K562 (cell line): ENCODE data around the gene VEGFB. TPM values are rescaled to one million over a fixed set of nuclear protein-coding genes. Genes with fewer than 3 reads are reported as not detected.

Experiments used
- ATF4 ChIP-seq: fragments of 450-650 bp; formaldehyde crosslinking; IDR thresholded peaks from 2 replicates; pipeline ENCODE4 v1.4.0; 2022; ENCODE audit warnings: mild to moderate bottlenecking, moderate library complexity
- BDP1 ChIP-seq: IDR thresholded peaks from 3 replicates; pipeline ENCODE4 v1.6.1; 2011; ENCODE audit not compliant: insufficient read length, insufficient read depth
- BRF1 ChIP-seq: IDR thresholded peaks from 3 replicates; pipeline ENCODE4 v1.6.1; 2011; ENCODE audit warnings: borderline replicate concordance, mild to moderate bottlenecking; ENCODE audit not compliant: insufficient read length; ENCODE audit errors: extremely low read depth
- CREB5 ChIP-seq: fragments of 250-450 bp; sonication (Bioruptor Pico); IDR thresholded peaks from 2 replicates; pipeline ENCODE4 v1.5.0; 2020; ENCODE audit warnings: mild to moderate bottlenecking
- FOXJ2 ChIP-seq: fragments of 200-800 bp; sonication (Bioruptor generic); IDR thresholded peaks from 2 replicates; pipeline ENCODE4 v1.6.1; 2016; ENCODE audit warnings: missing genetic modification characterization, missing compliant biosample characterization
- GATA2 ChIP-seq: sonication (generic); formaldehyde crosslinking; IDR thresholded peaks from 2 replicates; pipeline ENCODE4 v1.4.0; 2020; ENCODE audit warnings: mild to moderate bottlenecking, missing genetic modification reagents
- MAZ ChIP-seq, 2 experiments: fragments of 450-650 bp in 1 of 2; sonication (generic) in 1 of 2; formaldehyde crosslinking; IDR thresholded peaks in 1 of 2; conservative IDR thresholded peaks in 1 of 2; 2 replicates each; pipeline versions ENCODE4 v1.4.0 to v1.5.0; 2020; ENCODE audit warnings: mild to moderate bottlenecking in 1 of 2, missing genetic modification reagents in 1 of 2
- NEUROD1 ChIP-seq: fragments of 150-350 bp; IDR thresholded peaks from 2 replicates; pipeline ENCODE4 v1.6.1; 2014; ENCODE audit warnings: borderline replicate concordance, low read length, low read depth; ENCODE audit not compliant: partially characterized antibody
- NR2F6 ChIP-seq: fragments of 450-650 bp; formaldehyde crosslinking; IDR thresholded peaks from 2 replicates; pipeline ENCODE4 v1.4.0; 2020; ENCODE audit warnings: mild to moderate bottlenecking
- PML ChIP-seq: IDR thresholded peaks from 2 replicates; pipeline ENCODE4 v1.6.1; 2012; ENCODE audit warnings: low read length, inconsistent platforms
- PTRF ChIP-seq: fragments of 450-650 bp; IDR thresholded peaks from 2 replicates; pipeline ENCODE4 v1.6.1; 2016; ENCODE audit warnings: mild to moderate bottlenecking, missing genetic modification characterization, missing compliant biosample characterization
- SMARCE1 ChIP-seq: fragments of 450-650 bp; IDR thresholded peaks from 2 replicates; pipeline ENCODE4 v1.7.1; 2016; ENCODE audit warnings: mild to moderate bottlenecking
- STAT5B ChIP-seq: fragments of 250-450 bp; sonication (Bioruptor Pico); IDR thresholded peaks from 2 replicates; pipeline ENCODE4 v1.8.0; 2021; ENCODE audit warnings: mild to moderate bottlenecking, inconsistent platforms
- ZNF143 ChIP-seq: sonication (generic); formaldehyde crosslinking; IDR thresholded peaks from 2 replicates; pipeline ENCODE4 v1.9.0; 2022; ENCODE audit warnings: mild to moderate bottlenecking, missing genetic modification reagents
- ZNF174 ChIP-seq: fragments of 250-450 bp; sonication (Bioruptor Pico); IDR thresholded peaks from 2 replicates; pipeline ENCODE4 v1.4.0; 2020; ENCODE audit warnings: mild to moderate bottlenecking
- ZNF217 ChIP-seq: sonication (generic); formaldehyde crosslinking; IDR thresholded peaks from 2 replicates; pipeline ENCODE4 v1.8.0; 2022; ENCODE audit warnings: mild to moderate bottlenecking, missing genetic modification reagents
- polyA plus RNA-seq, 8 experiments: library from polyadenylated mRNA; depleted of rRNA in 4 of 8; stranded (reverse) in 5 of 8; unstranded in 3 of 8; fragments of >200 nt; fragmentation: Nextera tagmentation in 2 of 8; fragmentation: Illumina TruSeq in 1 of 8; extraction: Ambion mirVana in 2 of 8; extraction: Trizol in 1 of 8; gene quantifications; 2 replicates each; pipeline versions ENCODE4 v1.2.1 to v1.2.3, GENCODE V29; 2011 to 2014; ENCODE audit warnings: inconsistent platforms in 1 of 8, missing spikeins in 1 of 8
- total RNA-seq, 7 experiments: library from RNA; depleted of rRNA in 6 of 7; stranded (reverse); fragments of >200 nt in 6 of 7; fragmentation: Illumina TruSeq in 2 of 7; extraction: Trizol in 2 of 7; gene quantifications; 2 replicates each; pipeline versions ENCODE4 v1.2.1 to v1.2.3, GENCODE V29; 2011 to 2021; ENCODE audit warnings: low replicate concordance in 1 of 7
- TF ChIP-seq, protein P1 (sequence below): sonication (generic); formaldehyde crosslinking; IDR thresholded peaks from 2 replicates; pipeline ENCODE4 v1.9.0; 2022; ENCODE audit warnings: mild to moderate bottlenecking, missing genetic modification reagents
- TF ChIP-seq, protein P2 (sequence below): sonication (generic); formaldehyde crosslinking; IDR thresholded peaks from 2 replicates; pipeline ENCODE4 v1.8.1; 2022; ENCODE audit warnings: missing genetic modification reagents
- TF ChIP-seq, protein P3 (sequence below): sonication (generic); formaldehyde crosslinking; IDR thresholded peaks from 2 replicates; pipeline ENCODE4 v1.8.1; 2023; ENCODE audit warnings: missing genetic modification reagents, mild to moderate bottlenecking, borderline replicate concordance

VEGFB gene
- total and polyA plus RNA-seq, 9 of the 15 experiments (the other 6 are each of a cell fraction or from before 2014, with no cell fraction given) = 11.0 to 83.4 (median 25.7) TPM

- TF ChIP-seq, protein P1, sequence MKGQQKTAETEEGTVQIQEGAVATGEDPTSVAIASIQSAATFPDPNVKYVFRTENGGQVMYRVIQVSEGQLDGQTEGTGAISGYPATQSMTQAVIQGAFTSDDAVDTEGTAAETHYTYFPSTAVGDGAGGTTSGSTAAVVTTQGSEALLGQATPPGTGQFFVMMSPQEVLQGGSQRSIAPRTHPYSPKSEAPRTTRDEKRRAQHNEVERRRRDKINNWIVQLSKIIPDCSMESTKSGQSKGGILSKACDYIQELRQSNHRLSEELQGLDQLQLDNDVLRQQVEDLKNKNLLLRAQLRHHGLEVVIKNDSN (CRISPR knock-in tag) = no peak
- TF ChIP-seq ZNF143 (CRISPR knock-in tag) = no peak
- TF ChIP-seq MAZ (CRISPR knock-in tag; conservative IDR thresholded peaks at IDR 0.05 in 1 of 2, IDR thresholded peaks at IDR 0.05 in 1 of 2) = peak; percentile 61 to 67; a peak in 3 of 4 replicates
- peak; percentile 42; the same call in 1 of the 2 replicates for TF ChIP-seq FOXJ2 (tag)
- TF ChIP-seq ZNF217 (CRISPR knock-in tag) = no peak
- TF ChIP-seq GATA2 = no peak
- TF ChIP-seq NEUROD1 = peak; percentile 9
- TF ChIP-seq NR2F6 (CRISPR knock-in tag) = no peak
- TF ChIP-seq SMARCE1 = 0 out of 2 replicates have a peak, but pooled peaks have one; percentile 37
- TF ChIP-seq CREB5 (CRISPR knock-in tag) = no peak
- TF ChIP-seq BRF1 = no peak
- TF ChIP-seq PML = peak; percentile 47; the same call in 1 of the 2 replicates
- TF ChIP-seq PTRF (tag) = no peak
- no peak for TF ChIP-seq BDP1
- TF ChIP-seq STAT5B (CRISPR knock-in tag) = no peak
- TF ChIP-seq, protein P2, sequence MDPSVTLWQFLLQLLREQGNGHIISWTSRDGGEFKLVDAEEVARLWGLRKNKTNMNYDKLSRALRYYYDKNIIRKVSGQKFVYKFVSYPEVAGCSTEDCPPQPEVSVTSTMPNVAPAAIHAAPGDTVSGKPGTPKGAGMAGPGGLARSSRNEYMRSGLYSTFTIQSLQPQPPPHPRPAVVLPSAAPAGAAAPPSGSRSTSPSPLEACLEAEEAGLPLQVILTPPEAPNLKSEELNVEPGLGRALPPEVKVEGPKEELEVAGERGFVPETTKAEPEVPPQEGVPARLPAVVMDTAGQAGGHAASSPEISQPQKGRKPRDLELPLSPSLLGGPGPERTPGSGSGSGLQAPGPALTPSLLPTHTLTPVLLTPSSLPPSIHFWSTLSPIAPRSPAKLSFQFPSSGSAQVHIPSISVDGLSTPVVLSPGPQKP (CRISPR knock-in tag) = no peak
- TF ChIP-seq, protein P3, sequence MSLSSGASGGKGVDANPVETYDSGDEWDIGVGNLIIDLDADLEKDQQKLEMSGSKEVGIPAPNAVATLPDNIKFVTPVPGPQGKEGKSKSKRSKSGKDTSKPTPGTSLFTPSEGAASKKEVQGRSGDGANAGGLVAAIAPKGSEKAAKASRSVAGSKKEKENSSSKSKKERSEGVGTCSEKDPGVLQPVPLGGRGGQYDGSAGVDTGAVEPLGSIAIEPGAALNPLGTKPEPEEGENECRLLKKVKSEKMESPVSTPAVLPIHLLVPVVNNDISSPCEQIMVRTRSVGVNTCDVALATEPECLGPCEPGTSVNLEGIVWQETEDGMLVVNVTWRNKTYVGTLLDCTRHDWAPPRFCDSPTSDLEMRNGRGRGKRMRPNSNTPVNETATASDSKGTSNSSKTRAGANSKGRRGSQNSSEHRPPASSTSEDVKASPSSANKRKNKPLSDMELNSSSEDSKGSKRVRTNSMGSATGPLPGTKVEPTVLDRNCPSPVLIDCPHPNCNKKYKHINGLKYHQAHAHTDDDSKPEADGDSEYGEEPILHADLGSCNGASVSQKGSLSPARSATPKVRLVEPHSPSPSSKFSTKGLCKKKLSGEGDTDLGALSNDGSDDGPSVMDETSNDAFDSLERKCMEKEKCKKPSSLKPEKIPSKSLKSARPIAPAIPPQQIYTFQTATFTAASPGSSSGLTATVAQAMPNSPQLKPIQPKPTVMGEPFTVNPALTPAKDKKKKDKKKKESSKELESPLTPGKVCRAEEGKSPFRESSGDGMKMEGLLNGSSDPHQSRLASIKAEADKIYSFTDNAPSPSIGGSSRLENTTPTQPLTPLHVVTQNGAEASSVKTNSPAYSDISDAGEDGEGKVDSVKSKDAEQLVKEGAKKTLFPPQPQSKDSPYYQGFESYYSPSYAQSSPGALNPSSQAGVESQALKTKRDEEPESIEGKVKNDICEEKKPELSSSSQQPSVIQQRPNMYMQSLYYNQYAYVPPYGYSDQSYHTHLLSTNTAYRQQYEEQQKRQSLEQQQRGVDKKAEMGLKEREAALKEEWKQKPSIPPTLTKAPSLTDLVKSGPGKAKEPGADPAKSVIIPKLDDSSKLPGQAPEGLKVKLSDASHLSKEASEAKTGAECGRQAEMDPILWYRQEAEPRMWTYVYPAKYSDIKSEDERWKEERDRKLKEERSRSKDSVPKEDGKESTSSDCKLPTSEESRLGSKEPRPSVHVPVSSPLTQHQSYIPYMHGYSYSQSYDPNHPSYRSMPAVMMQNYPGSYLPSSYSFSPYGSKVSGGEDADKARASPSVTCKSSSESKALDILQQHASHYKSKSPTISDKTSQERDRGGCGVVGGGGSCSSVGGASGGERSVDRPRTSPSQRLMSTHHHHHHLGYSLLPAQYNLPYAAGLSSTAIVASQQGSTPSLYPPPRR = no peak
- no peak for TF ChIP-seq ATF4 (CRISPR knock-in tag)
- no peak for TF ChIP-seq ZNF174 (CRISPR knock-in tag)
Measured at GRCh38 chr11:64230171-64230984, 4.0 kb upstream of the VEGFB start, which contains the start of gene DNAJC4 (continued).
